Subcutaneous abdominal adipose tissue (tissue), 5 donors: Measurements from ENCODE around the gene APP.

Experiments
- H3K27ac ChIP-seq: one replicate; pipeline ENCODE4 v1.7.0; 2013; ENCODE audit warnings: low read depth, mild to moderate bottlenecking, inconsistent platforms, low read length, moderate library complexity
- H3K27me3 ChIP-seq, 5 donors: one replicate each; pipeline ENCODE4 v1.7.0; 2013; ENCODE audit warnings: low read length in 5 of 5, inconsistent platforms in 1 of 5; ENCODE audit not compliant: control insufficient read depth in 5 of 5, insufficient read depth in 4 of 5
- H3K36me3 ChIP-seq, 5 donors: one replicate each; pipeline ENCODE4 v1.7.0; 2013; ENCODE audit warnings: low read length in 5 of 5; ENCODE audit not compliant: control insufficient read depth in 5 of 5, insufficient read depth in 5 of 5
- H3K4me1 ChIP-seq, 5 donors: one replicate each; pipeline ENCODE4 v1.7.0; 2013; ENCODE audit warnings: low read length in 5 of 5, mild to moderate bottlenecking in 3 of 5, moderate library complexity in 1 of 5; ENCODE audit not compliant: control insufficient read depth in 5 of 5, insufficient read depth in 5 of 5
- H3K4me3 ChIP-seq, 5 donors: one replicate each; pipeline ENCODE4 v1.7.0; 2013; ENCODE audit warnings: low read length in 5 of 5, low read depth in 1 of 5
- H3K9ac ChIP-seq, 5 donors: one replicate each; pipeline ENCODE4 v1.7.0; 2013; ENCODE audit warnings: low read length in 5 of 5, mild to moderate bottlenecking in 4 of 5, moderate library complexity in 3 of 5
- H3K9me3 ChIP-seq, 5 donors: one replicate each; pipeline ENCODE4 v1.7.0; 2013; ENCODE audit warnings: low read length in 5 of 5; ENCODE audit not compliant: control insufficient read depth in 5 of 5
- donor health status: healthy.
- donor health status: healthy.
- donor health status: healthy.
- donor health status: healthy.
- donor health status: healthy.

Gene APP

GRCh38 chr21:25884311-25884710 lies 286.3 kb downstream of the APP start:
- Histone ChIP-seq H3K9ac (no peak overlapping the region), H3K4me1 (peaks cover 0 to 14% (median 12%) of the 10 kb centered on the region in 5 donors), H3K36me3 (peaks cover 3 to 18% (median 9%) of the 10 kb centered on the region in 5 donors), H3K27ac (no peak overlapping the region), H3K27me3 (no peaks in the 10 kb centered on the region), H3K4me3 (no peak overlapping the region), H3K9me3 (no peaks in the 10 kb centered on the region)

GRCh38 chr21:25881524-25882376 lies 288.8 kb downstream of the APP start:
- H3K9ac ChIP-seq, result no peak overlapping the region
- no peaks in the 10 kb centered on the region for H3K27me3 ChIP-seq
- H3K27ac ChIP-seq, result no peak overlapping the region
- H3K4me1 ChIP-seq, result peaks cover 0 to 12% (median 10%) of the 10 kb centered on the region in 5 donors
- peaks cover 3 to 9% (median 5%) of the 10 kb centered on the region in 5 donors for H3K36me3 ChIP-seq
- no peak overlapping the region for H3K4me3 ChIP-seq
- no peaks in the 10 kb centered on the region for H3K9me3 ChIP-seq

DNA sequence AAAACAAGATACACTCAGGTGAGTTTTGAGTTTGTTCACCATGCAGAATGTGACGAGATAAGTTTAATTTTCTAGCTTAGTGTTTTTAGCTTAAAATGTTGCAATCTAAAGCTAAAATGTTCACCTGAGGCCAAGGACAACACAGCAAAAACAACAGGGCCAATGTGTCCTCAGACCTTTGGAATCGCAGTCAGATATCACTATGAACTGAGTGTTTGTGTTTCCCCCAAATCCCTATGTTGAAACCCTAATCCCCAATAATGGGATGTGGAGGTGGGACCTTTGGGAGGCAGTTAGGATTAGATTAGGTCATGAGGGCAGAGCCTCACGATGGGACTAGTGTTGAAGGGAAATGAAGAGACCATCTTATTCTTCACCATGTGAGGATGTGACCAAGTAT lies 291.4 kb downstream of the APP start:
- Histone ChIP-seq H3K27me3 (no peaks in the 10 kb centered on the region), H3K27ac (no peak overlapping the region), H3K36me3 (peaks cover 3 to 9% (median 5%) of the 10 kb centered on the region in 5 donors), H3K4me1 (no peaks in the 10 kb centered on the region), H3K4me3 (no peak overlapping the region), H3K9ac (no peak overlapping the region), H3K9me3 (no peaks in the 10 kb centered on the region)

GRCh38 chr21:25878344-25878743 lies 292.2 kb downstream of the APP start:
- Histone ChIP-seq H3K9me3 (no peaks in the 10 kb centered on the region), H3K36me3 (peaks cover 3 to 9% (median 5%) of the 10 kb centered on the region in 5 donors), H3K4me1 (no peaks in the 10 kb centered on the region), H3K4me3 (no peak overlapping the region), H3K27me3 (no peaks in the 10 kb centered on the region), H3K27ac (no peak overlapping the region), H3K9ac (no peak overlapping the region)

DNA sequence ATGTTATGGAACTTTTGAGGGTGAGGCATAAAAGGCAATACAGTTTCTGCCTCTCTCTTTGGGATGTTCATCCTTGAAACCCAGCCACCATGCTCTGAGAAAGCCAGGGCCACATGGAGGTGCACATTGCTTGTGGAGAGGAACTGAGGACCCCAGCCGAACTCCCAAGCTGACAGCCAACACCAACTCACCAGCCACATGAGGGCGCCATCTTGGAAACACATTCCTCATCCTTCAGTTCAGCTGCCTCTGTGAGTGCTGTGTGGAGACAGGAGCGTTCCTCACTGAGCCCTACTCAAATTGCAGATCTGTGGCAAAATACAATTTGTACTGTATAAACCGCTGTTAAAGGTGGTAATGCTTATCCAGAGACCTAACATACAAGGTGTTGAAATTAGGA lies 298.3 kb downstream of the APP start:
- no peak overlapping the region for H3K9ac ChIP-seq
- H3K27ac ChIP-seq, result no peak overlapping the region
- no peaks in the 10 kb centered on the region for H3K4me1 ChIP-seq
- no peaks in the 10 kb centered on the region for H3K9me3 ChIP-seq
- no peaks in the 10 kb centered on the region for H3K27me3 ChIP-seq
- no peak overlapping the region for H3K4me3 ChIP-seq
- H3K36me3 ChIP-seq, result no peaks in the 10 kb centered on the region

GRCh38 chr21:25871566-25871965 lies 299.0 kb downstream of the APP start:
- Histone ChIP-seq H3K9ac (no peak overlapping the region), H3K9me3 (no peaks in the 10 kb centered on the region), H3K4me3 (no peak overlapping the region), H3K27ac (no peak overlapping the region), H3K4me1 (no peaks in the 10 kb centered on the region), H3K36me3 (no peaks in the 10 kb centered on the region), H3K27me3 (no peaks in the 10 kb centered on the region)

DNA sequence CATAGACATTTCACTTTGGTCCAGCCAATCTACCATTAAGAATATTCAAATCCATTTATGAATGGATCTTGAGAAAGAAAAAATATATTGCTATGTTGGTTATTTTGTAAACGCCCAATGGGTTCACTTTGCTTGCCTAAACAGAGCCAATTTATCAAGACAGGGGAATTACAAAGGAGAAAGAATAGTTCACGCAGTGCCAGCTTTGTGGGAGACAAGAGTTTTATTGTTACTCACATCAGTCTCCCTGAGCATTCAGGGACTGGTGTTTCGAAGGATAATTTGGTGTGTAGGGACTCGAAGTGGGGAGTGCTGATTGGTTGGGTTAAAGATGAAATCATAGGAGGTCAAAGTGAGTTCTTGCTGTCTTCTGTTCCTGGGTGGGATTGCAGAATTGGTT lies 300.5 kb downstream of the APP start:
- Histone ChIP-seq H3K36me3 (no peaks in the 10 kb centered on the region), H3K27ac (no peak overlapping the region), H3K27me3 (no peaks in the 10 kb centered on the region), H3K4me1 (no peaks in the 10 kb centered on the region), H3K9ac (no peak overlapping the region), H3K4me3 (no peak overlapping the region), H3K9me3 (no peaks in the 10 kb centered on the region)

- Histone ChIP-seq H3K36me3 (no peaks in the 10 kb centered on the region), H3K4me1 (no peaks in the 10 kb centered on the region), H3K9me3 (no peaks in the 10 kb centered on the region), H3K4me3 (no peak overlapping the region), H3K9ac (no peak overlapping the region), H3K27me3 (no peaks in the 10 kb centered on the region), H3K27ac (no peak overlapping the region)
Observed at GRCh38 chr21:25867061-25867460, 303.5 kb downstream of the APP start.

DNA sequence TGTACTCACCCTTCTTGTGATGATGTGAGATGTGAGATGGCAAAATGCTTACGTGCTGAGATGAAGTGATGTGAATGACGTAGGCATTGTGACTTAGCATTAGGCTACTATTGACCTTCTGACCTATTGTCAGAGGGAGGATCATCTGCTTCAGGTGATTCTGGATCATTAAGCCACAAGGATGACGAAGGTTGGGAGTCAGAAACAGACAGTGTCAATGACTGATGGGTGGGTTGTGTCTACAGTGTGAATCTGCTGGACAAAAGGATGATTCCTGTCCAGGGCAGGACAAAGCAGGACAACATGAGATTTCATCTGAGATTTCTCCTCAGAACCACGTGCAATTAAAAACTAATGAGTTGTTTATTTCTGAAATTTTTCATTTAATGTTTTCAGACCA lies 306.8 kb downstream of the APP start:
- no peaks in the 10 kb centered on the region for H3K27me3 ChIP-seq
- no peak overlapping the region for H3K27ac ChIP-seq
- no peak overlapping the region for H3K4me3 ChIP-seq
- no peaks in the 10 kb centered on the region for H3K4me1 ChIP-seq
- no peaks in the 10 kb centered on the region for H3K36me3 ChIP-seq
- no peaks in the 10 kb centered on the region for H3K9me3 ChIP-seq
- H3K9ac ChIP-seq, result no peak overlapping the region

DNA sequence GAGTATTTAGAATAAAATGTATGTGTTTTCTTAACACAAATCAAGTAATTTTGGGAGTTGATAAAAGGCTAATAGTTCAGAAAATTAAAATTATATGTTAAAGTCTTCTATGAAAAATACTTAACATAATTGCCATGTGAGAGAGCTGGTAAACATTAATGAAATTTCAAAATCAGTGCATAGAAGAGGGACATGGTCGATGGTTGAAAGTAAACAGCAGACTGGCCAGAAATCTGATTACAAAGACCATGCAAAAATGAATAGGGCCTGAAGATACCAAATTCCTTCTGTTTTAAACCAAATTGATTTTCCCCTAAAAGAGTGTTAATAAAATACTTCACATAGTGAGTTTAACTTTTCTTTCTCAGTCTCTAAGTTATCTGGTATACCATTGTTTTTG lies 307.5 kb downstream of the APP start:
- no peaks in the 10 kb centered on the region for H3K36me3 ChIP-seq
- no peak overlapping the region for H3K27ac ChIP-seq
- no peak overlapping the region for H3K9ac ChIP-seq
- no peaks in the 10 kb centered on the region for H3K9me3 ChIP-seq
- no peaks in the 10 kb centered on the region for H3K4me1 ChIP-seq
- H3K27me3 ChIP-seq, result no peaks in the 10 kb centered on the region
- H3K4me3 ChIP-seq, result no peak overlapping the region
